ENCODE results near the gene LYG1.

LYG1 gene

DNA sequence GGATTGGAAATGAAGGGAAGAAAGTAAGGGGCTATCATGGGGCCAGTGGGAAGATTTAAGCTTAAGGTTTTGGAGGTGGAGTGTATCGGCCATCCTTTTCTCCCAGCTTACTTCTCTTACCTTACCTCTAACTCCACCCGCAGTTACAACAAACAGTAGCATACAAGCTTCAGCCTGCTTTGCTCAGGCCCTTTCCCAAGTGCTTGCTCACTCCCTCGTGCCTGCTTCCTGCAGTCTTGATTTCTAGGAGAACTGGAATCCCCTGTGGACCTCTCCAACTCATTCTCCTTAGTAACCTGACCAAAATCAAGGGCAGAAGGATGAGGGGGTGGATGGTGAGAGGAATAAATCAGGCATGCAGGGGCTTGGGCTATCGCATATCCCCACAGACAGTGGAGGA, 39.8 kb downstream of the LYG1 start:
- no peak for DNase-seq

- DNase-seq, result no peak
Measured at GRCh38 chr2:99260184-99260583, 40.8 kb downstream of the LYG1 start.

- DNase-seq, result no peak
Measured at GRCh38 chr2:99259465-99259864, 41.5 kb downstream of the LYG1 start.

DNA sequence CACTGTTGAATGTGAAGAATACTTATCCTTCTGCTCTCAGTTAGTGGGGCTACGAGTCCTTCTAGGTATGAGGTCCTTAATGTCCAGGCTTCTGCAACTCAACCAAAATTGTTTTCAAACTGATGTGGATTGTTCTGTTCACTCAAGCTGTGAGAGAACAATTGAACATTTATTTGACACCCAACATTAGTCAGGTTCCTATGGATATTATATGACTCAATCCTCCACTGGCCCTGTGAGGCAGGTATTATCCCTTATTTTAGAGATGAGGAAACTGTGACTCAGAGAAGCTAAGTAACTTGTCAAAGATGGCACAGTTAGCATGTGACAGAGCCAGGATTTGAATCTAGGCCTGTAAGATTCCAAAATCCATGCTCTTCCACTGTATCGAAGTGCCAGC, 44.3 kb downstream of the LYG1 start:
- no peak for DNase-seq

DNA sequence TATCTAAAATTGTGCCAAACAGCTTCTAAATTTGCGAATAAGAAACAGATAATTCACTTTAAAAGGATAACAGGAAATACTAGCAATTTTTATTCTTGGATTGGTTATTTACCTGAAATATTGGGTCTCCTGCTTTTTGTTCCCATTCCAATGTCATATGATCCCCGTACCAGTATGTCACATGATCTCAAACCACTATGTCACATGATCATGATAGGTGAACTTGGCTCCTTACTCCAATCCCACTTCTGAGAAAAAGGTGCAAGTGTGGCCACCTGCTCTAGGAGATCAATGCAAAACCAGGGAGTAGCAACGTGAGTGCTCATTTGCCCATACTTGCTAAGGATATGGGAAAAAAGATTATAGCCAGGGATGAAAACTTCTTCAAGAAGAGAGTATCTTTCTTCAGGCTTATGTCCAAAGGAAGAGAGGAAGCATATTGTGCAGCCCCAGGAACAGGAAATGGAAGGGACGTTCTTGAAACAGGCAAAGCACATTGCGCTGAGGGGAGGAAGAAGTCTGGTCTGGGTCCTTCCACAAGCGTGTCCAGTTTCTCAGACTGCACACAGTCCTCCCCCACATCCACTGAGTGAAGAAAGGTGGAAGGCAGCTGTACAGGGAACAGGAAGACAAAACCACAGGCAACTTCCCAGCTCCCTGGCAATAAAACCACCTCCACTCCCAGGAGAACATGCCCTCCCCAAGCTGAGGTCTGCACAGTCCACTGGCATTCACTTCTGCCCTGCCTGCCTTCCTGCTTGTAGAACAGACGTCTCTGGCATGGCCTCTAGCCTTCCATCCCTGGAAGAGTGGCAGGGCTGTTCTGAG, 45.3 kb downstream of the LYG1 start, which contains the start of gene LYG2:
LYG2 (minus strand) TSS at position 176 of the 828 bp plus-strand sequence. CDS start 1,406 bp downstream, outside the sequence.
- no peak for DNase-seq

DNA sequence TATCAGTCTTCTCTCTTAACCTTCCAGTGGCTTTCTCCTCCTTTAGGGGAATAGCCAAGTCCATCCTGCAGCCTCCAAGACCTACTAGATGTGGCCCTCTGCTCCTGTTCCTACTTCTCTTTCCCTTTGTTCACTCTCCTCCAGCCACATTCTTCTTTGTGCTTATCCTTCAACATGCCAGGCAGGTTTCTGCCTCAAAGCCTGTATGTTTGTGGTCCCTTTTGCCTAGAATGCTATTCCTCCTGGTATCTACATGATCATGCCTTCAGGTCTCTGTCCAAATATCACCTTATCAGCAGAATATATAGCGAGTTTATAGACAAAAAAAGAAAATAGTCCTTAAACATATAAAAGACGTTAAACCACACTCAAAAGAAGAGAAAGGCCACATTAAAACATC, 51.0 kb downstream of the LYG1 start:
- DNase-seq, result no peak

DNA sequence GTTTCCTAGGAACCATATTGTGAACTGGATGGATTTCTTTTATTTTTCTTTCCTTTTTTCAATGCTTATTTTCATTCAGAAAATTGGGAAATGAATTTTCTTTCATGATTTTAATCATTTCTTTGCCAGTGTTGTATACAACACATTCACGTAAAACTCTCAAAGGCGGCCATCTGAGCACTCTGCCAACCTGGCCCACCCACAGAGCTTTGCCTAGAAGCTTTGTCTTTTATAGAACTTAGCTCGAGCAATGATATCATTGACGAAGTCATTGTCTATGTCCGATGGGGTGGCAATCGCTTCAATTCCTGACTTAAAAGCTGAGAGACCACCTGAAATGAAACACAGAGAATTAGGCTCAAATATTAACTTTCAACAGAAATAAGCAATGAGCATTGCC, 58.8 kb downstream of the LYG1 start:
- no peak for DNase-seq

GRCh38 chr2:99240431-99240830, 60.6 kb downstream of the LYG1 start:
- DNase-seq, result no peak

DNA sequence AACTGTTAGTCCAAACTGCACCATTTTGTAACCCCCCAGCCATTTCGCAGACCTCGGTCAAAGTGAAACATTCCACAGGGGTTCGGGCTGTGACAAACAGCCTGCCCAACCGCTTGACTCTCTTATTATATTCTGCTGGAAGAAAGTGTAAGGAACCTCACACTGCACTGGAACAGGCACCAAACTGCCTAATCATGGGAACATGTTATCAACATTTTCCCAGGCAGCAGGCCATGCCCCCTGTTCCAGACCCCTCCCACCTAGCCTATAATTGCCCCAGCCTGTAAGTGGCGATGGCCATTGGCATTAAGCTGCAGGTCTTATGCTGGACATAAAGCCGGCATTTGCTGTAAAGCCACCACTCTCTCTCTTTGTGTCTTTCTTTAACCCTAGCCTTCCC, 62.4 kb downstream of the LYG1 start:
- DNase-seq, result no peak

Measured in amniotic stem cell (primary cell).